ENCODE results near the gene FPGS.
A peak's percentile ranks its signal among the peaks of the same experiment; 100 is the strongest.
"Not testable (repeated sequence)": the region's sequence is repeated elsewhere in the genome, so short reads cannot be mapped to it uniquely, and the experiment has no call there.

Gene FPGS

DNA sequence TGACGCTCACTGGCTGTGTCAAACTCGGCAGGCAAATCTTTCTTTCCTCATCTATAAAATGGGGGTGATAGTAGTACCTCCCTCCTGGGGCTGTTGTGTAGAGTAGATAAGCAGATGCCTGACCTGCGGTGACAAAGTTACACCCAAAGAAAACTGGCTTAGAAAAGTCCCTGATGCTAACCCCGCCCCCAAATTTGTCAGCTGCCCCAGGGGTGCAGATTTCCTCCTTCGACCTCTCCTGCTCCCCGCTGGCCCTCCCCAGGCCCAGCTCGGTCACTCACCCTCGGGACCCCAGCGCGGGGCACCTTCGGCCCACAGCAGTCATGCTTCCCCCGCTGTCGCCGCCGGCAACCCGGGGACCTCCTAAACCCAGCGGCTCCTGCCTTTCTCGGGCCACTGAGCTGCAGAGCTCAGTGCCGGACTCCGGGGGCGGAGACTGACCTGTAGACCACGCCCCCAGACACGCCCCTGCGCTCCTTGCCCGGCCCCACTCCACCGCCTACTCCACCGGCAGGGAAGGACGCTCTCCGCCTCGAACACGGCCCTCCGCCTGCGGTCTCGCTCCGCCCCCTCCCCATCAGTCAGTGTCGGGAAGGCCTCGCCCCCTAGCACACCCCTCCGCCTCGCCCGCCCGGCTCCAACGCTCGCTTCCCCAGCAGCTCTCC lies 31.6 kb upstream of the FPGS start:
- H3K4me3 ChIP-seq (ENCODE audit: low read depth, low read length): peak overlapping the region; percentile 55

GRCh38 chr9:127771570-127772189 lies 31.0 kb upstream of the FPGS start:
- H3K4me3 ChIP-seq (ENCODE audit: low read depth, low read length): no peak overlapping the region

GRCh38 chr9:127772603-127773002 lies 30.1 kb upstream of the FPGS start:
- no peak overlapping the region for H3K4me3 ChIP-seq (ENCODE audit: low read depth, low read length)

DNA sequence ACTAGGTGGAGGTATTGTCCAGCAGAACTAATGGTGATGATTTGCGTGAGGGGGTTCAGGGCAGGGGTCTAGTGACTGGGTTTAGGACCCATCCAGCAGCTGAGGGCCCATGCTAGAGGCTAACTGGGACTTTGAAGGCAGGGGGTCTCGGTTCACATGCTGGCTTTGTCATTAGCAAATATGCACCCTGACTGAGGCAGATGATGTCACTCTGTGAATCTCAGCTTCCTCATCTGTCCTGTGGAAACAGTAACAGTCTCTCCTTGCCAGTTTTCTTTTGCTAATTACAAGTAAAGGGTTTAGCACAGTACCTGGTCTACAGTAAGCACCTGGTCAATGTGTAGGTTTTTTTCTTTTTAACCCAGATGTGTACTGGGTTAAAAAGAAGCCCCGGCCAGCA lies 29.4 kb upstream of the FPGS start:
- no peak overlapping the region for H3K4me3 ChIP-seq (ENCODE audit: low read depth, low read length)

GRCh38 chr9:127773981-127774380 lies 28.7 kb upstream of the FPGS start:
- H3K4me3 ChIP-seq (ENCODE audit: low read depth, low read length): no peak overlapping the region

DNA sequence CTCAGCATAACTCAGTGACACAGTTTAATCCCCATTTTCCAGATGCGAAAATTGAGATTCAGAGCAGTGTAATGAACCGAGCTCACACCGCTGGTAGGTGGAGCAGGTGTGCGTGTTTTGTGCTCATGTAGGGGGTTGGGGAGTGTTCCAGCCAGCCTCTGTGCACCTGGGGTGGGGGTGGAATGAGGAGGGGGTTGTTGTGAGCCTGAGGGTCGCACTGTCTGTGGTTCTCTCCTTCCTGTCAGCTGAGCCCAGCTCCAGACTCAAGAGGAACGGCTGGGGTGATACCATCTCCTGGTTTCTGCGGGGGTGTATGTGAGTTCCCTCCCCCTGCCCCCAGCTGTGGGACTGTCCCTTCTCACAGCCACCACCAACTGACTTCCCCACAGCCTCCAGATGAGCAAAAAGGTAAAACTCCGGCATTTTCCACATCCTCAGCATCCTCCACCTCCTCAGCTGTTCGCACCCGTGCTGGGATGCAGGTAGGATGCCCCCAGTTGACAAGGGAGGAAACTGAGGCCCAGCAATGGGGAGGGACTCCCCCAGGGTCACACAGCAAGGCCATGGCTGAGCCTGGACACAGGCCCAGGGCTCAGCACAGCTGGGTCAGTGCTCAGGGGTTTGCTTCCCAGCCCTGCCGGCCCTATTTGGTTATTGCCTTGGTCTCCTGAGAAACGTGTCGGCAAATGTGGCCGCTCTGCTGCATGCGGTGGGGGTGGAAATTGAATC lies 26.3 kb upstream of the FPGS start:
- no peak overlapping the region for H3K4me3 ChIP-seq (ENCODE audit: low read depth, low read length)

DNA sequence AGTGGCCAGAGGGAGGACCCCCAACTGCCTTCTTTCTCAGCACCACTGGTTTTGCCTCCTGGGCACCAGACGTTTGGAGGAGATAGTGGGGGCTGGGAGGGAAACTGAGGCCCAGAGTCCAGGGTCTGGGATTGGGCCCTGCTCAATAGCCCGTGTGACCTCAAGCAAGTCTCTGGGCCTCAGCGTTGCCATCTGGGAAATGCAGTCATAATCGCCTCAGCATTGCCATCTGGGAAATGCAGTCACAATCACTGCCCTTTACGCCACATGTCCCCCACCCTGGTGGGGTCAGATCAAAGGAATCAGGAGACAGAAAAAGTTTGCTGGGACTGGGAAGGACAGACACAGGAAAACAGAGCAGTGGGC lies 25.8 kb upstream of the FPGS start:
- H3K4me3 ChIP-seq (ENCODE audit: low read depth, low read length): no peak overlapping the region

DNA sequence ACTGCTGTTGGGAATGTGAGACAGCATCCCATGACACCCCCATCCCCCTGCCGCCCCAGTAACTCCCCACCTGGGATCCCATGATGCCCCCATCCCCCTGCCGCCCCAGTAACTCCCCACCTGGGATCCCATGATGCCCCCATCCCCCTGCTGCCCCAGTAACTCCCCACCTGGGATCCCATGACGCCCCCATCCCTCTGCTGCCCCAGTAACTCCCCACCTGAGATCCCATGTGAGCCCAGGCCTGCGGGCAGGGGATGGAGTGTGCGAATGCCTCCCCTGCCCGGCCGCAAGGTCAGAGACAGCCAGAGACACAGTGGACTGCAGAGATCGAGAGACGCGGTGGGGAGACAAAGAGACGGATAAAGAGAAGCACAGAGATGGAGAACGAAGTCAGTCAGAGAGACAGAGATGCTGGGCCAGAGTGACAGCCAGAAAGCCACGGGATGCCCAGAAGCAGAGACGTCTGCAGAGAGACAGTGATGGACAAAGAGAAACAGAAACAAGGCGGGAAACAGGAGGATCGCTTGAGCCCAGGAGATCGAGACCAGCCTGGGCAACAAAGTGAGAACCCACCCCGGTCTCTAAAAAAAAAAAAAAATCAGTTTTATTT lies 25.2 kb upstream of the FPGS start:
- H3K4me3 ChIP-seq (ENCODE audit: low read depth, low read length): no peak overlapping the region

DNA sequence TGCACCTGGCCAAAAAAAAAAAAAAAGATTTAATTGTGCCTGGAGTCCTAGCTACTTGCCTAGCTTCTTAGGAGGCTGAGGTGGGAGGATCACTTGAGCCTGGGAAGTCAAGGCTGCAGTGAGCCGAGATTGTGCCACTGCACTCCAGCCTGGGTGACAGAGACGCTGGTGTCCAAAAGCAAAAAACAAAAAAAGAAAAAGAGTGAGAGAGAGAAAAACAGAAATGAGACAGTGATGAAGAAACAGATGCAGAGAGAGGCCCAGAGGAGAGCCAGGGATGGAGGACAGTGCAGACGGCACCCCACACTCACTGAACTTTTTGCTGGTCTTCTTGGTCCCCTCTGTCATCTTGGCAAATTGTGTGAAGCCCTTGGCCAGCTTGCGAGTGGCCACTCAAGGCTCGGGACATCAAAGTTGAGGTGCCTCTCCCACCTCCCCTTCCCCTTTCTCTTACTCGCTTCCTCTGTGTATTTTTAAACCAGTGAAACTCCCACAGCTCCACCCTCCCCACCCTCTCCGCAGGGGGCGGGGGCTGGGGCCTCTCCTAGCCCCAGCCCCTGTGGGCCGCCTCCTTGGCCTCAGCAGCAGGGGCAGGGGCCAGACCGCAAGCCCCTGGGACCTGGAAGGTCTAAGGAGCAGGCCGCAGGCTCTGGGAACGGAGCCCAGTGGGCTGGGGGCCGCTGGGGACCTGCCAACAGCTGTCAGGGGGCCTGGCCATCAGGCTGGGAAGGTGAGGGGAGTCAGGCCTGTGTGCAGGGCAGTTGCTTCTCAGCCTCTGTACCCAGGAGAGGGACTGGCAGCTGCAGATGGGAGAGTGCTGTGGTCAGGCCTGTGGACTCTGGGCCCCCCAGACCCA lies 24.2 kb upstream of the FPGS start, which contains the start of gene SH2D3C:
Gene SH2D3C (minus strand): TSS at position 387 of the 856 bp plus-strand sequence. CDS start 39 bp downstream, at position 348.
- H3K4me3 ChIP-seq (ENCODE audit: low read depth, low read length): no peak within 1 kb of the TSS

- H3K4me3 ChIP-seq (ENCODE audit: low read depth, low read length): no peak overlapping the region
Observed at GRCh38 chr9:127779136-127779981, 23.3 kb upstream of the FPGS start.

- H3K4me3 ChIP-seq (ENCODE audit: low read depth, low read length): no peak overlapping the region
Observed at GRCh38 chr9:127780126-127780885, 22.4 kb upstream of the FPGS start.

DNA sequence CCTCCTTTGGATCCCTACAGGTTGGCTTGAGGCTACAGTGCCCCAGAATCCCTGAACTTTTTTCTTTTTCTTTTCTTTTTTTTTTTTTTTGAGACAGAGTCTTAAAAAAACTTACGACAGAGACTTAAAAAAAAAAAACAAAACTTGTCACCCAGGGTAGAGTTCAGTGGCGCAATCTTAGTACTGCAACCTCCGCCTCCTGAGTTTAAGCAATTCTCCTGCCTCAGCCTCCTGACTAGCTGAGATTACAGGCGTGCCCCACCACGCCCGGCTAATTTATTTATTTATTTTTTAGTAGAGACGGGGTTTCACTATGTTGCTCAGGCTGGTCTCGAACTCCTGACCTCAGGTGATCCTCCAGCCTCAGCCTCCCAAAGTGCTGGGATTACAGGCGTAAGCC lies 21.8 kb upstream of the FPGS start:
- H3K4me3 ChIP-seq (ENCODE audit: low read depth, low read length): not testable (repeated sequence)

DNA sequence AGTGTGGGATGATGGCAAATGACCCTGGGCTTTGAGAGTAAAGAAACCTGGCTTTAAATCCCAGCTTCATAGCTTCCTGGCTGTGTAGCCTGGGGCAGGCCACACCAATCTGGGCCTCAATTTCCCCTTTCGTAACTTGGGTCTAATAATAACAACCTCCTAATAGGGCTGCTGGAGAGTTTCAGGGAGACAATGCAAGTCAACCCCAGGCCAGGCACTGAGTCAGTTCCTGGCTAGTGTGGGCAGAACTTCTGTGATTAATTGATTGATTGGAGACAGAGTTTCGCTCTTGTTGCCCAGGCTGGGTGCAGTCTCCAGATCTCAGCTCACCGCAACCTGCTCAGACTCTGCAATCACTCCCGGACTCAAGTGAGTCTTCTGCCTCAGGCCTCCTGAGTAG lies 20.9 kb upstream of the FPGS start:
- no peak overlapping the region for H3K4me3 ChIP-seq (ENCODE audit: low read depth, low read length)

DNA sequence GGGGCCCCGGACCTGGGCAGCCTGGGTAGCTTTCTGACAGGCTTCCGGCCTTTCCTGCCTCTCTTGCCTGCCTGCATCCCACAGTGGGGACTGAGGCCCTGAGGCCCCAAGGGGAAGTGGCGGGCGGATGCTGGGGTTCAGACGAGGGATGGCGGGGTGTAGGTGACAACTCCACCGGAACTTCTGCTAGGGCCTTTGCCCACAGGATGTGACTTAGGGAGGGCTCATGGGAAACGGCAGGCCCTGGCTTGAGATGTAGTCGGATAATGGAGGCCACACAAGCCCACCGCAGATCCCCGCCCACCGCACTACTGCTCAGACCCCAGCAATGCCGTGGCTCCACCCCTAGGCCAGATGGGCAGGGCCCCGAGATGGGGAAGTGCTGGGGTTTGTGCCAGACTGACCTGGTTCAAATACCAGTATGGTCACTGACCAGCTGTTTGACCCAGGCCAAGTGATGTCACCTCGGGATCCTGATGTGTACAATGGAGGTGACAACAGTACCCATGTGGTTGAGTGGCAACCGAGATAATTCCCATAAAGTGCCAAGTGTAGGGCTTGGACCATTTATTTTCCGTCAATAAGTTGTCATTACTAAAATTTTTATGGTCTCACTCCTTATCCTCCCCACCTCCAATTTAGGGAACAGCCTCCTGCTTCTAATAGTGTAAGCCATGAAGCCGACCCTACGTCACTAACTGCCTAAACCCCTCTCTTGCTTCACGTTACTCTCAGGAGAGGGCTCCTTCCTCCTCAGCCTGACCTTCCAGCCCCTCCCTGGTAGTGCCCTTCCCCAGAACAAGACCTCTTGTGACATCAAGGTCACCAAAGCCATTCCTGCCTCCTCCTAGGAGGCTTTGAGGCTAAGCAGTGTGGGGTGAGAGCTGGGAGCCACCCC lies 19.3 kb upstream of the FPGS start:
- H3K4me3 ChIP-seq (ENCODE audit: low read depth, low read length): no peak overlapping the region

- peak overlapping the region; percentile 43 for H3K4me3 ChIP-seq (ENCODE audit: low read depth, low read length)
Observed at GRCh38 chr9:127785023-127785932, 17.4 kb upstream of the FPGS start.

DNA sequence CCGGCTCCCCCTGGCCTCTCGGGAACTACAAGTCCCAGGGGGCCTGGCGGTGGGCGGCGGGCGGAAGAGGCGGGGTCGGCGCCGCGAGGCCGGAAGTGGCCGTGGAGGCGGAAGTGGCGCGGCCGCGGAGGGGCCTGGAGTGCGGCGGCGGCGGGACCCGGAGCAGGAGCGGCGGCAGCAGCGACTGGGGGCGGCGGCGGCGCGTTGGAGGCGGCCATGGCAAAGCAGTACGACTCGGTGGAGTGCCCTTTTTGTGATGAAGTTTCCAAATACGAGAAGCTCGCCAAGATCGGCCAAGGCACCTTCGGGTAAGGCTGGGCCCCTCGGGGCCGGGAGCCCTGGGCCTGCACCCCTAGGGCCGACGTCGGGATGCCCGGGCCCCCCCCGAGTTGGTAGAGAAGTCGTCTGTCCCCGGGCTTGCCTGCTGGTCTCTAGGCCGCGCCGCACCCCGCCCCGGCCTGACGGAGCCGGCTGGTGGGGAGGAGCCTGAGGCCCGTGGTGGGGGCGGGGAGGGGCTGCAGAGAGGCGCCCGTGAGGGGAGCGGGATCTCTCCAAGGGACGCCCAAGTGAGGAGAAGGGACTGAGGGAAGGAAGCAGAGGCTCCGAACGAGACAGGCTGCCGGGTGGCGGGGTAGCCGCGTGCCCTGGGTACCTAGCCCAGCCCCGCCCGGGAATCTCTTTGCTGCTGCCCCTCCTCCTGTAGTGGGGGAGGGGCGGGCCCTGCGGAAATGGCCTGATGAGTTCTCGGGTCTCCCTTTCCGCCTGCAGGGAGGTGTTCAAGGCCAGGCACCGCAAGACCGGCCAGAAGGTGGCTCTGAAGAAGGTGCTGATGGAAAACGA lies 16.5 kb upstream of the FPGS start, which contains the start of gene CDK9:
Gene CDK9 (plus strand): TSS at position 102 of the 840 bp plus-strand sequence. CDS start 115 bp downstream, at position 217.
- peak within 1 kb of the TSS; percentile 83 for H3K4me3 ChIP-seq (ENCODE audit: low read depth, low read length)

All from iPS-11a (cell line).